Peyer's patch (tissue), 4 donors: ENCODE data around the gene PRR19. TPM values are rescaled to one million over a fixed set of nuclear protein-coding genes. Genes with fewer than 3 reads are reported as not detected.

Source experiments
- DNase-seq, 3 donors: peaks; one replicate each; pipeline ENCODE4 v3.0.0-alpha.2; 2017 to 2019
- H3K27ac ChIP-seq, 4 donors: fragments of 200-600 bp; sonication (generic); one replicate each; pipeline ENCODE4 v1.5.1; 2016 to 2019
- H3K27me3 ChIP-seq, 2 donors: fragments of 200-600 bp; sonication (generic); one replicate each; pipeline ENCODE4 v1.5.1; 2019
- H3K36me3 ChIP-seq, 3 donors: fragments of 200-600 bp; sonication (generic); one replicate each; pipeline ENCODE4 v1.5.1; 2016 to 2019
- H3K4me1 ChIP-seq, 4 donors: fragments of 200-600 bp; sonication (generic); one replicate each; pipeline ENCODE4 v1.5.1; 2016 to 2019
- H3K4me3 ChIP-seq, 4 donors: fragments of 200-600 bp; sonication (generic); 1 replicate in 3 of 4; 2 replicates in 1 of 4; pipeline ENCODE4 v1.5.1; 2016 to 2019; ENCODE audit warnings: mild to moderate bottlenecking in 1 of 4
- H3K9me3 ChIP-seq, 4 donors: fragments of 200-600 bp; sonication (generic); one replicate each; pipeline ENCODE4 v1.5.1; 2016 to 2019; ENCODE audit warnings: mild to moderate bottlenecking in 1 of 4
- POLR2A ChIP-seq, 2 donors: fragments of 450-650 bp; IDR thresholded peaks; one replicate each; pipeline ENCODE4 v1.5.1; 2017; ENCODE audit warnings: antibody characterized with exemption in 2 of 2, mild to moderate bottlenecking in 2 of 2, moderate library complexity in 2 of 2
- total RNA-seq, 4 donors: library from RNA; depleted of rRNA; stranded (reverse); fragments of >200 nt; gene quantifications; one replicate each; pipeline ENCODE4 v1.1.0, GENCODE V29; 2016
- TF ChIP-seq, protein P1 (sequence below), 6 experiments: fragments of 450-650 bp in 4 of 6; fragments of 200-600 bp in 2 of 6; sonication (generic) in 1 of 6; IDR thresholded peaks; one replicate each; pipeline ENCODE4 v1.5.1; 2017 to 2019; ENCODE audit warnings: antibody characterized with exemption in 6 of 6, mild to moderate bottlenecking in 3 of 6, moderate library complexity in 1 of 6

Gene PRR19, protein sequence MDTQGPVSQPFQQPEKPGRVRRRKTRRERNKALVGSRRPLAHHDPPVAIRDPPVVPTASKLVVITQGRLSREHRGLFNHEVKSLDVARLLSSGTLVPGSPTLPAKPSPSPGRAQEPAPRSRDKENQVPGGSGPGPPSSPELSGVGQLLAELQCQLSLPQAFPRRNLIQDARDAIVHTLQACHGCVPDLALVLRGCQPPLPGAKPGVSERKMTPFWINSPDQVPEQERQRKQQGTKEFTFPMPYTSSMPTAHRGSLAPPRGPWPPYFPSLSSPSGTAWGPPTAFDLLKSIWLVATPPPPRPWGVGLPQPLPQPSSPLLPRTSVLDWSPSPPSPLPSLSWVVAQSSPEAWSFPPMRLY
- total RNA-seq: 1 to 10 TPM in 2 of 4 donors, not detected in 2; 1.1 TPM

DNA sequence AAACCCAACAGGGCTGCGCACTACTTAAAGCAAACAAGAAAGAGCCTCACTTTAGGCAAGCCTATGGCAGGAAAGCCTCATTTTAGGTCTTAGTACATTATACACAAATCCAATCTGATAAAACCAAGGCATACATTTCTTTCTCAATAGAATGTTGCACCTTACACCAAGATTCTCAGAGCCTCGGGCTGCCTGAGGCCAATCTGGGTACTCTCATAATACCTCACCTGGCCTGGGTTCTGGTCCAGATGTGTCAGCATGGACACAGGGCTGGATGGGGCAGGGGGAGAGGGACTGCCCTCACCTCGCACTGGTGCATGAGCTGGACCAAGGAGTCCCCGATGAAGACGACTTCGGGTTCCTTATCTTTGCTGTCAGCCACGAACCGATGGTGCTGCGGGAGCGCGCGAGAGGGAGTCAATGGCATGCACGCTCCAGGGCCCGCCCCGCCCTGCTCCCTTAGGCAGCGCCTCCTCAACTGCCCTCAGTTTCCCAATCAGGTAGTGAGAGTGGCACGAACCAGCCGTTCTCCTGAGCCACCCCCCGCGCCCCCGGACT, at the start of gene PRR19:
PRR19 (plus strand) TSS at position 487 of the 558 bp plus-strand sequence. CDS start 7,453 bp downstream, outside the sequence.
- DNase-seq: peak in 1 of 3 donors; percentile 39
- peaks cover 0 to 3% (median 0%) of the 10 kb centered on the region in 3 donors for H3K36me3 ChIP-seq
- H3K27ac ChIP-seq: peak within 1 kb of the TSS; percentile 47 to 68 (median 52)
- H3K4me3 ChIP-seq: peak within 1 kb of the TSS; percentile 53 to 70 (median 56)
- H3K27me3 ChIP-seq: no peaks in the 10 kb centered on the region
- no peak for TF ChIP-seq POLR2A (IDR thresholded peaks at IDR 0.05)
- TF ChIP-seq, protein P1, sequence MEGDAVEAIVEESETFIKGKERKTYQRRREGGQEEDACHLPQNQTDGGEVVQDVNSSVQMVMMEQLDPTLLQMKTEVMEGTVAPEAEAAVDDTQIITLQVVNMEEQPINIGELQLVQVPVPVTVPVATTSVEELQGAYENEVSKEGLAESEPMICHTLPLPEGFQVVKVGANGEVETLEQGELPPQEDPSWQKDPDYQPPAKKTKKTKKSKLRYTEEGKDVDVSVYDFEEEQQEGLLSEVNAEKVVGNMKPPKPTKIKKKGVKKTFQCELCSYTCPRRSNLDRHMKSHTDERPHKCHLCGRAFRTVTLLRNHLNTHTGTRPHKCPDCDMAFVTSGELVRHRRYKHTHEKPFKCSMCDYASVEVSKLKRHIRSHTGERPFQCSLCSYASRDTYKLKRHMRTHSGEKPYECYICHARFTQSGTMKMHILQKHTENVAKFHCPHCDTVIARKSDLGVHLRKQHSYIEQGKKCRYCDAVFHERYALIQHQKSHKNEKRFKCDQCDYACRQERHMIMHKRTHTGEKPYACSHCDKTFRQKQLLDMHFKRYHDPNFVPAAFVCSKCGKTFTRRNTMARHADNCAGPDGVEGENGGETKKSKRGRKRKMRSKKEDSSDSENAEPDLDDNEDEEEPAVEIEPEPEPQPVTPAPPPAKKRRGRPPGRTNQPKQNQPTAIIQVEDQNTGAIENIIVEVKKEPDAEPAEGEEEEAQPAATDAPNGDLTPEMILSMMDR (IDR thresholded peaks at IDR 0.05): no peak
- H3K9me3 ChIP-seq: no peaks in the 10 kb centered on the region
- peaks cover 0 to 14% (median 0%) of the 10 kb centered on the region in 4 donors for H3K4me1 ChIP-seq

DNA sequence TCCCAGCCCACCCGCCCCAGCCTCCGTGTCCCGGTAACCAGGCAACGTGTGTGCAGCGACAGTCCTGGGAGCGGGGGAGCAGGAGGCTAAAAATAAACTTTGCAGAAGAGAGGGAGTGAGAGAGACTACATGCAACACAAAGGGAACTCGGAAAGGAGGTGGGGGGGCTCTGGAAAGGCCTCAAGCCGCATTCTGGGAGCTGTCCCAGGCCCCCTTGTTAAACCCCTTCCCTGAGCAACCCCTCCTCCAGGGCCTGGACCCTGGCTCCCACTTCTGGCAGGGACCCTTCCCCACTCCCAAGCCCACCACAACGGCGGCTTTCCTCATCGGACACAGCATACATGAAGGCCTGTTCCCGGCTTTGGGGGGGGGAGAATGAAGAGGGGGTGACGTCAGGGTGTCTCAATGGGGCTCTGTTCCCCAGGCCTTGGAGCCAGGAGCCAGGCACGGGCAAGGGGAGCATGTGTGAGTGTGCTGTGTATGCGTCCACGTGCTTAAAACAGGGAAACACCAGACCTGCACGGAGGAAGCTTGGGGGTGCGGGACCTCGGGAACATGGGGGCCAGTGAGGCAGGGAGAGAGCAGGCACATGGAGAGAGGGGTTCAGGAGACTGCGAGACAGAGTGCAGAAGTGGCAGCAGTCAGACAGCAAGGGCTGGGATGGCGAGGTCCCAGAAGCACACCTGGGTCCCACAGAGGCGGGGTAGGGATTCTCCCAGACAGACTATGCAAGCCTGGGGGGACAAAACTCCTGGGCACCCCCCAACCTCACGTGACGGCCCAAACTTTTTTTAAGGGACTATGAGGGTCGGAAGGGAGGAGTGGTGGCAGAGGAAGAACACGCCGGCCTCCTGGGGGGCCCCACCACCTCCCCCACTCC, 49.3 kb upstream of the PRR19 start:
- TF ChIP-seq, protein P1 (IDR thresholded peaks at IDR 0.05): no peak
- no peak for TF ChIP-seq POLR2A (IDR thresholded peaks at IDR 0.05)
- peak overlapping the region; percentile 72 to 98 (median 84) for H3K4me3 ChIP-seq
- DNase-seq: peak in 2 of 3 donors; percentile 53 to 56
- peaks cover 0 to 27% (median 0%) of the 10 kb centered on the region in 3 donors for H3K36me3 ChIP-seq
- no peaks in the 10 kb centered on the region for H3K27me3 ChIP-seq
- H3K27ac ChIP-seq: peak overlapping the region; percentile 99 to 100 (median 100)
- no peaks in the 10 kb centered on the region for H3K9me3 ChIP-seq
- H3K4me1 ChIP-seq: peaks cover 5 to 49% (median 16%) of the 10 kb centered on the region in 4 donors

DNA sequence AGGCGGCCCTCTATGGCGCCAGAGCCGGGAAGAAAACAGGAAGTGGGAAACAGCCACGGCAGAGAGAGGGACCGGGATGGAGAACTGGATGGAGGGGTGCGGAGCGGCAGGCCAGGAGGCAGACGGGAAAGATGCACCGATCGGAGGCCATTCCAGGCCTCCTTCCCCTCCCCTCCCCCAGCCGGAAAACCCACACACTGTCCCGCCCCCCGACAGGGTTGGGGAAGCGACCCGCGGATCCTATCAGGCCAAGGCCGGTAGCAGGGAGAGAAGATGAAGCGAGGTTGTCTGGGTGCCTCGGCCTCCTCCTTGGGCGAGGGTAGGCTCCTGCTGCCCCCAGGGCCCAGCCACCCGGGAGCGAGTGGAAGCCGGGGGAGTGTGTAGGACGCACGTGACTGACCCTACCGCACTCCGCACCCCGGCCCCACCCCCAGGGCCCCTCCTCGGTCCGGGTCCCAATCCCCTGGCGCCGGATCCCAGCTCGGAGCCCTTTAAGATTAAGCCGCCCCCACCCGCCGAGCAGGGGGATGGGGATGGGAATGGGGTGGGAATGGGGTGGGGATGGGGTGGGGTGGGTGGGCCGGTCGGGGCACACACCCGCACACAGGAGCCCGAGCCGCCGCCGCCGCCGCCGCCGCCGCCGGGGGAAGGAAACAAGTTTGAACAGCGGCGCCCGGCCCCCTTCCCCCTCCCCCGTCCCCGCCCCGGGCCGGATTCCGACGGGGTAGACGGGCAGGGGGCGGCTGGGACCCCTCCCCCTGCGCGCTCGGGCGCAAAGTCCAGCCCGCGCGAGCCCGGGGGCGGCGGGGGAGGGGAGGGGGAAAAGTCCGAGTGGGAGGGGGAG, 48.5 kb upstream of the PRR19 start:
- peak; percentile 69 to 85 (median 77) for DNase-seq
- H3K9me3 ChIP-seq: no peaks in the 10 kb centered on the region
- H3K27ac ChIP-seq: peak overlapping the region; percentile 99 to 100 (median 100)
- H3K27me3 ChIP-seq: no peaks in the 10 kb centered on the region
- peaks cover 0 to 23% (median 0%) of the 10 kb centered on the region in 3 donors for H3K36me3 ChIP-seq
- no peak for TF ChIP-seq POLR2A (IDR thresholded peaks at IDR 0.05)
- TF ChIP-seq, protein P1 (IDR thresholded peaks at IDR 0.05): no peak
- peak overlapping the region; percentile 72 to 98 (median 84) for H3K4me3 ChIP-seq
- peaks cover 5 to 49% (median 16%) of the 10 kb centered on the region in 4 donors for H3K4me1 ChIP-seq

DNA sequence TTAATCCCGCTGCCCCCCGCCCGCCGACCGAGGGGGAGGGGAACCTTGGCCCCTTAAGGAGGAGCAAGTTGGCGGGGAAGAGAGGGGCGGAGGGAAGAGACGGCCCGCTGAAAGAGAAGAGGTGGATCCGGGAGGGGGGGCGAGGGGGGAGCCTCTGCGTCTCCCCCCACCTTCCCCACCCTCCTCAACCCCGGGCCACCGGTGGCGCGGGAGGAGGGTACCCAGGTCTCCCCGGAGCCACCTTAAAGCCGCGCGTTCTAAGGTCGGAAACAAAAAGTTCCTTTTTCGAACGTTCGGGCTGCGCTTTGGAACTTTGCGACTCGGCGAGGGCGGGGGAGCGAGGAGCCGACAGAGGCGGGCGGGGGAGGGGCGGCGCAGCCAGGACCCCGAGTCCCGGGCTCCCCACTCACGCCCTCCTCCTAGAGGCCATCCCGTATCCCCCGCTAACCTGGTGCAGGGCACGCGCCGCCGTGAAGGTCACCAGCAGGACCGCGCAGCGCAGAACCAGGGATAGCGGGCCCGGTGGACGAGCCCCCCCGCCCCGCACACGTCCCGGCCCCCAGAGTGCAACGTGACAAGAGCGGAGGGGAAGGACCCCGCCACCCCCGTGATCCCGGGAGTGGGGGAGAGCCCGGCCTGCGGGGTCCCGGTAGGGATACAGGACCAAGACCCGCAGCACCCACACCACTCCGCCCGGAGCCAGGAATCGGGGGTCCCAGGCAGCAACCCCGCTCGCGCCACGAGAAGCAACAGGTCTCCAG, 47.7 kb upstream of the PRR19 start:
- peak in 1 of 2 donors; percentile 34 for TF ChIP-seq POLR2A (IDR thresholded peaks at IDR 0.05)
- TF ChIP-seq, protein P1 (IDR thresholded peaks at IDR 0.05): no peak
- Histone ChIP-seq H3K36me3 (peaks cover 0 to 15% (median 0%) of the 10 kb centered on the region in 3 donors), H3K4me3 (peak overlapping the region; percentile 72 to 98 (median 84)), H3K27ac (peak overlapping the region; percentile 99 to 100 (median 100)), H3K9me3 (no peaks in the 10 kb centered on the region), H3K4me1 (peaks cover 5 to 49% (median 16%) of the 10 kb centered on the region in 4 donors), H3K27me3 (no peaks in the 10 kb centered on the region)
- peak; percentile 87 to 95 (median 91) for DNase-seq
